ENCODE measurements around the gene CLSTN1.

DNA sequence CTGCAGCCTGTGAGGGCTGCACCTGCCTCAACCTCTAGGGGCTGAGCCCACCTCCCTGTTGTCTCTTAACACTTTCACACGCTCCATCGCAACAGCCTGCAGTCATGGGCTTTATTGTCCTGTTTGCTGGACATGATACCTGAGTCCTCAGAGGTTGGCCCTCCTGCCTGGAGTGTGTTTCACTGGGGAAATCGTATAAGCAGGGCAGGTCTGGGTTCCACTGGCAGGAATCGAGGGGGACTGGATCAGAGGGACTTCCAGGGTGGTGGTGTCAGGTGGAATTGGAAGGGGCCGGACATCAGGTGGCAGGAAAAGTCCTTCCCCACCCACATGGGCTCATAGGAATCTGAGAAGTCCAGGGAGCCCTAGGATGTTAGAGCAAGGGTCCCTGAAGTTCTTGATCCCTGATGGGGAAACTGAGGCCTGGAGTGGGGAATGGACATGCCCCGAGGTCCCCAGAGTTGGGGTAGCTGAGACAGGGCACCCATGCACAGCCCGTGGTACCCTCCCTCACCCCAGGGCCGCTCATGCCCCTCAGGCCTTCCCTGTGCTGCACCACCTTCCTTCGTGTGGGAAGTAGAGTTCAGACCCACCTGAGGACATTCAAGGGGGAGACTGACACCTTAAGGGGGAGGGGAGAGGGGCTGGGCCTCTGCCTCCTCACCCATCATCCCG lies 105.6 kb downstream of the CLSTN1 start:
- TF ChIP-seq, protein P1, sequence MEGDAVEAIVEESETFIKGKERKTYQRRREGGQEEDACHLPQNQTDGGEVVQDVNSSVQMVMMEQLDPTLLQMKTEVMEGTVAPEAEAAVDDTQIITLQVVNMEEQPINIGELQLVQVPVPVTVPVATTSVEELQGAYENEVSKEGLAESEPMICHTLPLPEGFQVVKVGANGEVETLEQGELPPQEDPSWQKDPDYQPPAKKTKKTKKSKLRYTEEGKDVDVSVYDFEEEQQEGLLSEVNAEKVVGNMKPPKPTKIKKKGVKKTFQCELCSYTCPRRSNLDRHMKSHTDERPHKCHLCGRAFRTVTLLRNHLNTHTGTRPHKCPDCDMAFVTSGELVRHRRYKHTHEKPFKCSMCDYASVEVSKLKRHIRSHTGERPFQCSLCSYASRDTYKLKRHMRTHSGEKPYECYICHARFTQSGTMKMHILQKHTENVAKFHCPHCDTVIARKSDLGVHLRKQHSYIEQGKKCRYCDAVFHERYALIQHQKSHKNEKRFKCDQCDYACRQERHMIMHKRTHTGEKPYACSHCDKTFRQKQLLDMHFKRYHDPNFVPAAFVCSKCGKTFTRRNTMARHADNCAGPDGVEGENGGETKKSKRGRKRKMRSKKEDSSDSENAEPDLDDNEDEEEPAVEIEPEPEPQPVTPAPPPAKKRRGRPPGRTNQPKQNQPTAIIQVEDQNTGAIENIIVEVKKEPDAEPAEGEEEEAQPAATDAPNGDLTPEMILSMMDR (IDR thresholded peaks at IDR 0.05): no peak
- TF ChIP-seq EZH2 (IDR thresholded peaks at IDR 0.05; ENCODE audit: borderline replicate concordance, insufficient read depth, low read depth, low read length, poor library complexity, severe bottlenecking): no peak

Data from B cell (primary cell).